Activated B cell treated with CpG ODN at 0.5 μM for 24 hours (primary cell): ENCODE measurements around the gene MORC2. TPM values are rescaled to one million over a fixed set of nuclear protein-coding genes. Genes with fewer than 3 reads are reported as not detected.

ENCODE experiments used
- ATAC-seq: fragments of 200-7000 bp; cut with Tn5 transposase; one replicate; pipeline ENCODE4 v1.10.0; 2021; ENCODE audit warnings: low read depth, mild to moderate bottlenecking, moderate library complexity
- CTCF ChIA-PET: fragments of 350-600 bp; sonication (Branson Sonifier 250); formaldehyde crosslinking; loops from one replicate; lab custom pipeline; 2021; ENCODE audit warnings: antibody characterized with exemption; lab: Charles Lee
- POLR2A ChIA-PET: fragments of 350-600 bp; sonication (Branson Sonifier 250); formaldehyde crosslinking; loops from one replicate; lab custom pipeline; 2021; ENCODE audit warnings: antibody characterized with exemption; lab: Charles Lee
- DNase-seq: peaks from one replicate; pipeline ENCODE4 v3.0.0; 2022
- H3K27ac Mint-ChIP-seq: one replicate; pipeline ENCODE4 v1.8.0; 2020; ENCODE audit warnings: mixed read lengths
- H3K27me3 Mint-ChIP-seq: one replicate; pipeline ENCODE4 v1.8.0; 2021; ENCODE audit warnings: mixed read lengths
- H3K36me3 Mint-ChIP-seq: one replicate; pipeline ENCODE4 v1.8.0; 2021; ENCODE audit warnings: low read depth, mixed read lengths
- H3K4me1 Mint-ChIP-seq: one replicate; pipeline ENCODE4 v1.8.0; 2021; ENCODE audit warnings: mixed read lengths
- H3K4me3 Mint-ChIP-seq: one replicate; pipeline ENCODE4 v1.8.0; 2020; ENCODE audit warnings: mild to moderate bottlenecking, mixed read lengths
- H3K9me3 Mint-ChIP-seq: one replicate; pipeline ENCODE4 v1.8.0; 2020; ENCODE audit warnings: mixed read lengths
- intact Hi-C: fragments of 100-400 bp; cut with micrococcal nuclease; formaldehyde crosslinking; loops from one replicate; pipeline ENCODE4 v1.15.1; 2024
- total RNA-seq: library from RNA; stranded (reverse); gene quantifications from 2 replicates; pipeline ENCODE4 v1.2.3, GENCODE V29; 2022
- TF ChIP-seq, protein P1 (sequence below): fragments of 200-600 bp; IDR thresholded peaks from one replicate; pipeline ENCODE4 v1.8.0; 2022; ENCODE audit warnings: antibody characterized with exemption, mild to moderate bottlenecking

Gene MORC2
- total RNA-seq, 1 donor from 2014 or later, result 23.8 TPM

DNA sequence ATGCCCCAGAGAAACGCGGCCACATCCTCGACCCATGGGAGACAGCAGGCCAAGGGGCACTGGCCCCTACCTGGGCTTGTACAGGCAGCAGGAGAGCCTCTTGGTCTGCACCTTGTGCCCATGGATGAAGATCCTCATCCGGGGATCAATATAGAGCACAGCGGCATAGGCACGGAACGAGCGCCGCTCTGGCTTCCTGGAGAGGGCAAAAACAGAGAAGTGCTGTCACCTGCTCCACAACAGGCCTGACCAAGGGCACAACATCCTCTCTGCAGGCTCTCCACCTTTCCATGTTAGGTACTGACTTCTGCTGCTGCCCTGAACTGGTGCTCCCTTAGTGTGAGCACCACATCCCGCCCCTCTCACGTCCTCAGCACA, 27.2 kb downstream of the MORC2 start:
- H3K27me3 Mint-ChIP-seq, result no peaks in the 10 kb centered on the region
- H3K4me1 Mint-ChIP-seq, result no peaks in the 10 kb centered on the region
- intact Hi-C loops, result no loop called here
- no peak overlapping the region for H3K4me3 Mint-ChIP-seq
- POLR2A ChIA-PET, result no interaction called here
- DNase-seq, result no peak
- no peak overlapping the region for H3K27ac Mint-ChIP-seq
- CTCF ChIA-PET, result no interaction called here
- ATAC-seq, result no peak
- no peaks in the 10 kb centered on the region for H3K9me3 Mint-ChIP-seq
- TF ChIP-seq, protein P1, sequence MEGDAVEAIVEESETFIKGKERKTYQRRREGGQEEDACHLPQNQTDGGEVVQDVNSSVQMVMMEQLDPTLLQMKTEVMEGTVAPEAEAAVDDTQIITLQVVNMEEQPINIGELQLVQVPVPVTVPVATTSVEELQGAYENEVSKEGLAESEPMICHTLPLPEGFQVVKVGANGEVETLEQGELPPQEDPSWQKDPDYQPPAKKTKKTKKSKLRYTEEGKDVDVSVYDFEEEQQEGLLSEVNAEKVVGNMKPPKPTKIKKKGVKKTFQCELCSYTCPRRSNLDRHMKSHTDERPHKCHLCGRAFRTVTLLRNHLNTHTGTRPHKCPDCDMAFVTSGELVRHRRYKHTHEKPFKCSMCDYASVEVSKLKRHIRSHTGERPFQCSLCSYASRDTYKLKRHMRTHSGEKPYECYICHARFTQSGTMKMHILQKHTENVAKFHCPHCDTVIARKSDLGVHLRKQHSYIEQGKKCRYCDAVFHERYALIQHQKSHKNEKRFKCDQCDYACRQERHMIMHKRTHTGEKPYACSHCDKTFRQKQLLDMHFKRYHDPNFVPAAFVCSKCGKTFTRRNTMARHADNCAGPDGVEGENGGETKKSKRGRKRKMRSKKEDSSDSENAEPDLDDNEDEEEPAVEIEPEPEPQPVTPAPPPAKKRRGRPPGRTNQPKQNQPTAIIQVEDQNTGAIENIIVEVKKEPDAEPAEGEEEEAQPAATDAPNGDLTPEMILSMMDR, result no peak
- peaks cover 90% of the 10 kb centered on the region for H3K36me3 Mint-ChIP-seq

DNA sequence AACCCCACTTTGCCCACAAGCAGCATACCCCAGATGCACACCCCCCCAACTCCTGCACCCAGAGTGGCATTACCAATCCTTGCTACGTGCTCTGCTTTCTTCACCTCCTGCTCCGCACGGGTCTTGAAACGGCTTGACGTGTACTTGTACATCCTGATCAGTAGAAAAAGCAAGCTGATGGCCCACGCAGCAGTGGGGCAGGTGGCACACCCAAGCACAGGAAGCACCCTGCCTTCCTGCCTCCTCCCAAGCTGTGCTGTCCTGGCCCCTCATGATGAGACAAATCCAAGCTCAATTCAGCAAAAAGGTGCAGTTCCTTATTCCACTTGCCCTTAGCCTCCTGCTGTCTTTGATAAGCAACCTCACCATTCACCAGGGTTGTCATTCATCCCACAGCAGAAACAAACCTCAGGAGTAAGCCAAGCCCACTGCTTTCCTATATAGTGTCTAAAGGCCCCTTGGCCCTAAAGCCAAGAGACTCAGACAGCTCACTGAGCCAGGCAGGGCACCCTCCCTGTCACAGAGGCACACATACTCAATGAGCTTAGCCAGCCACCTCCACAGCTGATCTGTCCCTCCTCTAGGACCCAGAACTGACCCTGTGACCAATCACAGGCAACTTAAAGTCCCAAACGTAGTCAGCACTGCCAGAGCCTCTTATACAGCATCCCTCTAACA, 27.8 kb downstream of the MORC2 start:
- POLR2A ChIA-PET, result interaction anchor here (0.7 kb wide), 1 partner anchor 1471 kb away, joined by 3 read pairs; no protein-coding TSS in a partner anchor
- no peak for DNase-seq
- no peak for ATAC-seq

DNA sequence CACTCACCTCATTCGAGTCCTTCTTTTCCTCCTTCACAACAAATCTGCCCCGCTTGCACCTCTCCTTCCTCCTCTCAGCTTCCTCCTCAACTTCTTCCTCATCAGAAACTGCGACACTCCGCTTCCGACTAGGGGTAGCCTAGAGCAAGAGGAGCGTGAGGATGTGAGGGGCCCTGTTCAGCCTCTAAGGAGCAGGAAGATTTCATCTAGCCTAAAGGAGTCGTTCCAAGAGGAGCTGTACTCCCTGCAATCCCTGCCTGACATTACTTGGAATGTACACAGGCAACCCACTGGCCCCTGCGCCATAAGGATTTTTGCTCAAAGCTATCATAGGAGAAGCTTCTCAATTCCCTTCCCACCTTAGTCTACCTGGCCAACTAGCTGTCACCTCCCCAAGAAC, 34.5 kb downstream of the MORC2 start:
- CTCF ChIA-PET, result no interaction called here
- Mint-ChIP-seq H3K4me1 (no peaks in the 10 kb centered on the region), H3K27me3 (no peaks in the 10 kb centered on the region)

More for the DNA sequence above, 27.8 kb downstream of the MORC2 start:
- intact Hi-C loops, result no loop called here
- H3K27ac Mint-ChIP-seq, result no peak overlapping the region
- H3K36me3 Mint-ChIP-seq, result peaks cover 90% of the 10 kb centered on the region
- H3K27me3 Mint-ChIP-seq, result no peaks in the 10 kb centered on the region
- CTCF ChIA-PET, result no interaction called here
- H3K4me1 Mint-ChIP-seq, result no peaks in the 10 kb centered on the region
- no peak overlapping the region for H3K4me3 Mint-ChIP-seq
- TF ChIP-seq, protein P1, result no peak
- no peaks in the 10 kb centered on the region for H3K9me3 Mint-ChIP-seq

DNA sequence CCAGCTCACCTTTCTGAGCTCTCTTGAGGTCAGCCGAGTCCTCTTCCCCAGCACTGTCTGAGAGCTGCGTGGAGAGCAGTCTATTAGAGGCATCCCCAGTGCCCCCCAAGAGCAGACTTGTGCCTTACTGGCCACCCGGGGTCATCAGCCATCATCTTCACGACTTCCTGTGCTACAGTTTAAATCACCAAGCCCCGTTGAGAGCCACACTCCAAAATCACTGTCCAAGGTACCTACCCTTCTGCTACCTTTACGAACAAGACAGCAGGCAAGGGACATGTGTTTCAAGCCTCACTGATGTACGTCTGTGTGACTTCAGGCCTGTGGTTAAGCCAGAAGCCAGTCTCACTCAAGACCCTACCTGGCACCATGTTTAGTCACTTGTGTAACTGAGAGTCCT, 35.1 kb downstream of the MORC2 start:
- intact Hi-C loops, result no loop called here
- TF ChIP-seq, protein P1, result no peak
- ATAC-seq (no peak), DNase-seq (no peak)
- Mint-ChIP-seq H3K4me1 (no peaks in the 10 kb centered on the region), H3K27ac (no peak overlapping the region), H3K4me3 (no peak overlapping the region), H3K27me3 (no peaks in the 10 kb centered on the region), H3K36me3 (peaks cover 88% of the 10 kb centered on the region), H3K9me3 (no peaks in the 10 kb centered on the region)
- ChIA-PET POLR2A (no interaction called here), CTCF (no interaction called here)

More for the DNA sequence above, 34.5 kb downstream of the MORC2 start:
- ATAC-seq, result no peak
- intact Hi-C loops, result no loop called here
- TF ChIP-seq, protein P1, result no peak
- Mint-ChIP-seq H3K9me3 (no peaks in the 10 kb centered on the region), H3K4me3 (no peak overlapping the region), H3K27ac (no peak overlapping the region), H3K36me3 (peaks cover 87% of the 10 kb centered on the region)
- POLR2A ChIA-PET, result no interaction called here
- DNase-seq, result no peak

DNA sequence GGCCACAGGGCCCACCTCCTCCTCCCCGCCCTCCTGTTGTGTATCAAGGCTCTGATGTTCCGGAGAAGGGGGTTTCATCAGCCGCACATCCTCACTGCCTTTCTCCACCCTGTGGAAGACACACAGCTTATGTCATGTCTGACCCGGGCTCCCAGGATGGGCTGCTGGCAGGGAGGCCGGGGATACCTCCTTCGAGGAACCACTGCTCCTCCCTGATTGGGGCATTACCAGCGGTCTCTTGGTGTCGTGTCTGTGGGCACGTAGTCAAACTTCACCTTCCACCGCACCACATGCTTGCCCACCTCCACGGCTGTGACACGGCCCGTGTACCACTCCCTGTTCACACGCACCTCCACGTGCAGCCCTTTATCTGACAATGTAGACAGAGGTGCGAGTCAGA, 35.9 kb downstream of the MORC2 start:
- ChIA-PET CTCF (no interaction called here), POLR2A (no interaction called here)
- Mint-ChIP-seq H3K4me1 (no peaks in the 10 kb centered on the region), H3K9me3 (no peaks in the 10 kb centered on the region), H3K27ac (no peak overlapping the region), H3K36me3 (peaks cover 89% of the 10 kb centered on the region), H3K27me3 (no peaks in the 10 kb centered on the region), H3K4me3 (no peak overlapping the region)
- intact Hi-C loops, result no loop called here
- TF ChIP-seq, protein P1, result no peak
- ATAC-seq (no peak), DNase-seq (no peak)
